ENCODE results near the gene SLC28A3.

The SLC28A3 gene

GRCh38 chr9:84296146-84296843 lies 44.3 kb downstream of the SLC28A3 start:
- DNase-seq, result no peak

DNA sequence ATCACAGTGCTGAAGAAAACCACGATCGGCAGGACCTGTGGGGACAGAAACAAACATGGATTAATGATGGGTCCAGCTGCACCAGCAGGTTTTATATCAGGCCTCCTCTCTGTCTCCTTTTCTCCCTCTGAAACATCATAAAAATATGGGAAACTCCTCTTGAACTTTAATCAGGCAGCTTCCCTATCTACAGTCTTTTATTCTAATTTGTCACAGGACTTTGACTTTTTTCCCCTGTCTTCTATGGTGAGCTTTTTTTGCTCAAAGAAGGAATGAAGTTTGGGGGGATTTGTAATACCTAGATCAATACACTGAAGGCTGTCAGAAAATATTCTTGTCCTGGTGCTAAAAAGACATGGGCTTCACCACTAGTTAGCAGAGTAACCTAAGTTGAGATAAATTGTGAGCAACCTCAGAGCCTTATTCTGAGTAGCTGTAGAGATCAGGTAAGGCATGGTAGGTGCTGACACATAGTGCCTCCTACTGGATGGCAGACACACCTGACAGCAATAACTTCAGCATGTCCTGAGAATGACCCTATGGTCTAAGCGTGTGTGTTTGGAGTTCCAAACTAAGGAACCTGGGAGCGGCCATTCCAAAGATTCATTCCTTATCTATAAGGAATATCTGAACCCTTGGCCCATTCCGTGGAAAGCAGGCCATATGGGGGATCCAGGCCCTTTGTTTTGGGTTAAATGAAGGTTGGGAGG lies 46.2 kb downstream of the SLC28A3 start:
- no peak for DNase-seq

- DNase-seq, result no peak
Observed at GRCh38 chr9:84293001-84293798, 47.4 kb downstream of the SLC28A3 start.

DNA sequence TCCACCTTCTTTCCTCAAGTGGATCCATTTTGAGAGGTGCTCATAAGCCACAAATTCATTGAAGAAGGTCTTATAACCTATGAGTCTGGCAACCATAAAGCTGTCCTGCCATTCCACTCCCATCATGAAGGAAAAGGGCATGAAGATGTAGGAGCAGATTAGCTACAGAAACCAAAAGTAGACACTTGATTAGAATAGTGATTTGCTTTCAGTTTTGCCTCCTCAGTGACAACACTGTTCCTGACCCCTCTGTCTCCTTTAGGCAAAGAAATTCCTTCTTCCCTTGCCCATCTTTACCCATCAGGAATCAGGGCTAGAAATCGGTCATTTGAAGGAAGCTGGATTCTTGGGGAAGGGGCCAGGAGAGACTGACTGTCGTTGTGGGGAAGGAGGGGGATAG lies 55.2 kb downstream of the SLC28A3 start:
- no peak for DNase-seq

DNA sequence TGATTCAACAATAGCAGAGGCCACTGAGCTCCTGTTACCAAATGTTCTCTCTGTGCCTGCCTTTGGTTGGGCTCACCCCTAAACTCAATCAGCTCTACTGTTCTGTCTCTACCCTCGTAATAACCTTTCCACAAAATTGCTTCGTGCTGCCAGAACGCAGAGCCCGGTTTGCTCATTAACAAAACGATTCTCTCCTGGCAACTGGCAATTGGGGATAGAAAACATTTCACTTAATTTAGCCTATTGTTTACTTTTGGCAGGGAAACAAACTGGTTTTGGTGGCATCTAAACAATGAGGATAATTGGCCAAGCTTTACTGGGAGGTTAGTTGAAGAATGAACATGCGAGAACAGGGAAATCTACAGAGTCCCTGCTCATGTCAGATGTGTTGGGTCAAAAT lies 56.6 kb downstream of the SLC28A3 start:
- no peak for DNase-seq

DNA sequence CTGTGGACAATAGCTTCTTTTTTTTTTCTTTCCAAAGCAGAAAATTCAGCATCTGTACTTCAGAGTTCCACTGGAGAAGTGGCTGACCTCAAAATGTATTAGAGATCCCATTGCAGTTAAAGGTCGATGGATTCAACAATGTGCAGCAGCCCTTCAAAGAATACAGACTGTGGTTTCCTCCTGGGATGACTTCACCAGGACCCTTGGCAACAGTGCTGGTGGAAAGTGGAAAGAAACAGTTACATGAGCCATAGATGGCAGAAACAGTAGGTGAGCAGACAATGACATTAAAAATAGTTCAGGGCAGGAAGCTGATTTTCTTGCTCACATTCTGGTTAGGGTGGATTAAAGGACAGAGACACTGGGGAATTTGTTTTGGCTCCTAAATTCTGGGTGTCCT lies 62.4 kb downstream of the SLC28A3 start:
- no peak for DNase-seq

DNA sequence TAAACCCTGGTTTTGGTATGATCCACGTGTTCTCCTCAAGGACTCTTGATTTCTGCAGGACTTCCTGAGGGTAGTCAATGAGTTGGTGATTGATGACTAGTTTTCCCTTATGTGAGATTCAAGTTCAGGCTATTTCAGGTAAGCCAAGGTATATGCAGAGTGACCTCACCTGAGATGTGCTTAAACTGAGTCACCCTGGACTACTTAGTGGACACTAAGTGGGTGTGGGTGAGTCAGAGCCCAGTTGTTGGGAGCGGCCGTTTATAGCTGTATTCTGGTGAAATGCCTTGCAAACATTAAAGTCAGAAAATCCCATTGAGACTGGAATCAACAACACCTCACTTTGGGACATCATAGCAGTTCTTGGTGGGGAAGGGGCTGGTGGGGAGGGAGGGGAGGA lies 62.9 kb downstream of the SLC28A3 start:
- DNase-seq, result no peak

GRCh38 chr9:84276741-84277140 lies 63.8 kb downstream of the SLC28A3 start:
- no peak for DNase-seq

DNA sequence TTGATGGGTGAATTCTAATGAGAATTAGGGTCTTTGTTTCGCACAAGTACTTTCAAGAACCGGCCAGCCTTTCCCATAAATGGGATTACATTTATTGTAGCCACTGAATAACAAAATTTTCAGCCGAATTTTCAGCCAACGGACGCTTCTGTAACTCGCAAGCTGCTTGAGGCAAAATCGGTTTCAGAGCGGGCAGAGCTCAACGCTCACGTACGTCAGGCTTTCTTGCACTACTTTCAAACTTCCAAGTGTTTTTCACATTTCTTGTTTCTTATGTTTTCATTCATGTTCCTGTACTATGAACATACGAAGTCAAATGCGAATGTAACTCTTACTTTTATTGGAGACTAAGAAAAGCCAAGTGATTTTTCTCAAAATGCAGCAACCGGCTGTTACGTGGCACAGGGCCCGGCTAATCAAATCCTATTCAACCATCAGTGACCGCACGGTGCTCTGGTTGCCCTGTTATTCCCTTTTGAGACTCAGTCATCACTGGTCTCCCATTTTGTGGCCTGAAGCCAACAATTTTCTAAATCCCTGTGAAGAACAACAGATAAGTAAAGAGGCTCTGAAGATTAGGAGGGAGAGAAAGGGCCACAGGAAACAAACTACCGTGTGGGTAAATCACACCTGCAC lies 68.5 kb downstream of the SLC28A3 start:
- DNase-seq, result no peak

GRCh38 chr9:84271531-84271900 lies 69.0 kb downstream of the SLC28A3 start:
- no peak for DNase-seq

DNA sequence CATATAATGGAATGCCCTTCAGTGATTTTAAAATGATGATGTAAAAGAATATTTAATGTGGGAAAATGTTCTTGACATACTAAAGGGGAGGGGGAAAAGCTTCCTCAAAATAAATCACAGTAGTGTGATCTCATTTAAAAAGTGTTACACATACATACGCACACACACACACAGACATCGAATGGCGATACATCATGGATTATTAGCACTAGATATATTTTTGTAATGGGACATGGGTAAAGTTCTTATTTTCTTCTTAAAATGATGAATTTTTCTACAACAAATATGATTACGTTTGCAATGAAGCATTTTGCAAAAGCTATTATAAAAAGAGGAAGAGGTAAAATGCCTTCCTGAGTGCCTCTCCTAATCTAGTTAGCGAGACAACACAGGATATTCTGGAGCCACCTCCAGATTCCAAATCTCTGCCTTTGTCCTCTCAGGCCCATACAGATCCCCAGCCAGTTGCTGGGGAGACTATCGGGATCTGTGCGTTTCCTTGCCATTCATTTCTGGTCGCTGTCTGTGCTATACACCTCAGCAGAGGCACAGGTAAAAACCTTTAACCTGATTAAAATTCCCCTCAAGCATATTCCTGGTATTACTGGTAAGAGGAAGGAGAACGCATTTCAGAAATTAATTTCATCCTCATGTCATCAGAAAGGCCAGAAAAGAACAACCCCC lies 69.6 kb downstream of the SLC28A3 start:
- no peak for DNase-seq

- no peak for DNase-seq
Observed at GRCh38 chr9:84266087-84266561, 74.4 kb downstream of the SLC28A3 start.

- DNase-seq, result no peak
Observed at GRCh38 chr9:84264307-84265029, 76.1 kb downstream of the SLC28A3 start.

DNA sequence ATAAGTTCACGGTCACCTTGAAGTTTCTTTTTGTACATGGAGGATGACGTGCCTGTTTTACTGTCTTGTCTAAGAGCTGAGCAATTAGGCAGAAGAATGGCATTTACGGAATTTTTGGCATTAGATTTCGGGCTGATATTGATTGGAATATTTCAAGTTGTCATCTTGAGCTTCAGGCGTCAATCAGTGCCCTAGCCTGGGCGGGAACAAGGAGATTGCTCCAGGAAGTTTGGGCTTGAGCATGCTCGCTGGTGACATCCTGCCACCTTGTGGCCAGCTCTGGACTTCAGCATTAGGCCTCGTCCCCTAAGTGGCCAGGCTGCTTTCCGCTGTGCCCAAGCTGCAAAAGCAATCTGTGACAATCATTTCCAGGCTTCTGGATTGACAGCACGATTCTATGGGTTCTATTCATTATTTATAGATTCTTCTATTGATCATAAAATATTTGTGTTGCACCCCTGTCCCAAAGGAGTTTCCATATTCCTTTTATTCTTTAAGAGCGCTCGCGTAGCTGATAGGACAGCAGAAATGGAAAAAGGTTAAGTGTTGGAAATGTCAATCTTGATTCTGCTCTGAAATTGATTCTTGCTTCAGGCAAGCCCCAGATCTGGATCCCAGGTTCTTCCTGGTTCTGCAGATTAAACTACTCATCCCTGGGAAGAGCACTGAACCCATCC lies 79.3 kb downstream of the SLC28A3 start:
- no peak for DNase-seq

GRCh38 chr9:84258371-84258770 lies 82.2 kb downstream of the SLC28A3 start:
- no peak for DNase-seq

DNA sequence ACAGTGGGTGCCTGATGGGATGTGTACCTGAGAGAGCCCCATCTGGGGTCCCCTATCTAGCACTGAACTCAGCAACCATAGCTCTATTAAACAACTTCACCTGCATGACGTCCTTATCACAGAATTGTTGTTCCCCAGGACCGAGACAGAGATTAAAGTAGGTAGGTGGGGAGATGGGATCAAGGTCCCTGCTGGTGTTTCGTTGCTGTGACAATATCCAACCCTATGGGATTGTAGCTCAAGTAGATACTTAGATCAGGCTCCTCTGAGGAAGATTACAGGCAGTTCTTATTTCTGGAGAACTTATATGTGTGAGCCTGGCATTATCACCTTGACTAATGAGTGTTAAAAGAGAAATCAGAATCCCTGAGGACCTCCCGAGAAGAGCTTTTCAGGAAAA lies 84.9 kb downstream of the SLC28A3 start:
- no peak for DNase-seq

- DNase-seq, result no peak
Observed at GRCh38 chr9:84254972-84255371, 85.6 kb downstream of the SLC28A3 start.

DNA sequence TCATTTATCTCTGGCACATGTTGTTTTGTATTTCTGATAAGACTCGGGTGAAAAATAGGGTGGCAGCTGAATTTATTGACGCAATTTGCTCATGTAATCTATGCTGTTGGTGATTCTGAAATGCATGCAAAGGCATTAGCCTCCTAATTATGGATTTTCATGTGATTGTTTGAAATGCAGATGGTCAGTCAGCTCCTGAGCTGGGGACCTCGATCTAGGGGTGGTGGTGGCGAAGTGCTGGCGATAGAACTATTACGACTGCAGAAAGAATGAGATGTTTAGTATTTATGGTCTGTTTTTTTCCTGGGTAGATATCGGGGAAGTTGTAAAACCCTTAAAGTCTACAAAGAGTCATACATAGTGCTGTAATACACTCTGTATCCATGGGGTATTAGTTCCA lies 88.6 kb downstream of the SLC28A3 start:
- no peak for DNase-seq

- no peak for DNase-seq
Observed at GRCh38 chr9:84241817-84242373, 98.7 kb downstream of the SLC28A3 start.

DNA sequence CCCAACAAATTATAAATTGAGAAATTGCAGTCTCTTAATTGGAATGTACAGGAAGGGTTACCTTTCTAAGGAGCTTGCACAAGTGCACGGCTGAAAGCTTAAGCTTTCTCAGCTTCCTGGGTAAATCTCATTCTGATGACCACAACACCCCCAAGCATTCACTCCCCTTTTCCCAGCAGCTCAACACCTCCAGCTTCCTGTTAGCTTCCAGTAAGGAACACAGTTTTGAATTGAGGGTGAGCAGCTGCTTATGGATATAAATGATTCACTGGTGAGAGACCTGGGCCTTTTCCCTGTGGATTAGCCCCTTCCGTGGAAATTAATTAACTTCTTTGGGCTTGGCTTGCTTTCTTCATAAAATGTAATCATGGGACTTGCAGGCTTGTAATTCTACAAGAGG lies 101.2 kb downstream of the SLC28A3 start:
- DNase-seq, result no peak

DNA sequence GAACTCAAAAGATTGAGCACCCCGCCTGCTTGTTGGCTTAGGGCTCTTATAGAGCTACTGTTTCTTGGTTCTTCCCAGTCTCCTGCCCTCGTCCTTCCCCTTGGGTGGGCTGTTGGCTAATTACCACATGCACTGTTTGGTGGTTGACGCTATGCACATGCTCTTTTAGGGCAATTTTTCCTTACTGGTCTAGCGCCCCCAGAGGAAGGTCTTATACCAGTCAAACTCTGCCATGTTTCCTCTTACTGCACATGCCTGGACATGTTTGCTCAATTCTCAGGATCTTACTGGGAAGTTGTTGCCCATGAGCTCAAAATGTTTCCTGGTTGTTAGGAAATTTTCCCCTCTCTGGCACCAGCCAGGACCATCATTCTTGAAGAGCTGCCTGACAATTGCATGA lies 101.9 kb downstream of the SLC28A3 start:
- no peak for DNase-seq
